Colonic mucosa (tissue), 4 donors: ENCODE measurements around the gene CTF1. TPM values are rescaled to one million over a fixed set of nuclear protein-coding genes. Genes with fewer than 3 reads are reported as not detected.
"Not testable (repeated sequence)": the region's sequence is repeated elsewhere in the genome, so short reads cannot be mapped to it uniquely, and the experiment has no call there.

Source experiments
- DNase-seq: peaks from one replicate; pipeline ENCODE4 v3.0.0-alpha.2; 2020
- H3K27ac ChIP-seq: fragments of 200-600 bp; one replicate; pipeline ENCODE4 v1.8.0; 2021
- H3K27me3 ChIP-seq: fragments of 200-600 bp; one replicate; pipeline ENCODE4 v1.8.0; 2021
- H3K36me3 ChIP-seq: fragments of 200-600 bp; one replicate; pipeline ENCODE4 v1.8.0; 2021
- H3K4me1 ChIP-seq: fragments of 200-600 bp; one replicate; pipeline ENCODE4 v1.8.0; 2021; ENCODE audit warnings: mild to moderate bottlenecking
- H3K4me3 ChIP-seq: fragments of 200-600 bp; one replicate; pipeline ENCODE4 v1.8.0; 2021
- H3K9ac ChIP-seq, 2 donors: one replicate each; pipeline ENCODE4 v1.7.0; 2013; ENCODE audit warnings: control low read depth in 2 of 2, low read depth in 2 of 2, low read length in 2 of 2
- H3K9me3 ChIP-seq: fragments of 200-600 bp; one replicate; pipeline ENCODE4 v1.8.0; 2021
- intact Hi-C: fragments of 100-400 bp; cut with DNase I; formaldehyde crosslinking; loops from one replicate; pipeline ENCODE4 v1.14.1; 2022
- total RNA-seq, 2 donors: library from RNA; stranded (reverse); fragmentation: NEBNext Ultra II Directional in 1 of 2; extraction: Animal tissue kit (Norgen Biotek cat#: 25700) in 1 of 2; gene quantifications; one replicate each; pipeline ENCODE4 v1.2.1, GENCODE V29; 2021
- TF ChIP-seq, protein P1 (sequence below): fragments of 200-600 bp; IDR thresholded peaks from one replicate; pipeline ENCODE4 v1.8.0; 2022; ENCODE audit warnings: antibody characterized with exemption, mild to moderate bottlenecking
- donor health status: healthy.
- donor health status: DM: no; HTN: no; CAD: no.
- donor health status: DM: no; HTN: no; CAD: no.

The CTF1 gene
- total RNA-seq, 2 donors from 2014 or later, result 0.72 to 1.6 TPM

DNA sequence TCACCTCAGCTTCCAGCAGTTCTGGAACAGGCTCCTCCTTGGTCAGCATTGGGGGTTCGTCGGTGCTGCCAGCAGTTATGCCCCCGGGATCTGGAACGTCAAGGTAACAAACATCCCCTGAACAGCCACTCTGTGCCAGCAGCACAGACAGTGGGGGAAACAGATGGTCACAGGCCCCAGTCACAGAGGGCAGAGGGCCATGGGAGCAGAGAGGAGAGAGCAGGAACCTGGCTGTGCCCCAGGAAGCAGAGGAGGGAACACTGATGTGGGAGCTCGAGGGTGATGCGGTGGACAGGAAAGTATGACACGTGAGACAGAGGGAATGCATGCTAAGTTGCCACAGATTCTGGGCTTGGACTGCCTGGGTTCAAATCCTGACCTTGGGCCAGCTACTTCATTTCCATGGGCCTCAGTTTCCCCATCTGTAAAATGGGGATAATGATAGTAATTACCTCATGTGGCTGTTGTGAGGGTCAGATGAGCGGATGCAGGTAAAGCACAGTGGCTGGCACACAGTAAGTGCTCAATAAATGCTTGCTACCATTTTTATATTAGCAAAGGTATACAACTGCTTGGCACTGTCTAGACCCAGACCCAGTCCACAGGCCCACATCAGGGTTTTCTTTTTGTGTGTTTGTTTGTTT lies 7.4 kb upstream of the CTF1 start:
- Histone ChIP-seq H3K27ac (no peak overlapping the region), H3K9ac (no peak overlapping the region), H3K4me1 (no peaks in the 10 kb centered on the region), H3K36me3 (peaks cover 8% of the 10 kb centered on the region), H3K27me3 (no peaks in the 10 kb centered on the region), H3K4me3 (no peak overlapping the region), H3K9me3 (no peaks in the 10 kb centered on the region)
- no peak for DNase-seq
- TF ChIP-seq, protein P1, sequence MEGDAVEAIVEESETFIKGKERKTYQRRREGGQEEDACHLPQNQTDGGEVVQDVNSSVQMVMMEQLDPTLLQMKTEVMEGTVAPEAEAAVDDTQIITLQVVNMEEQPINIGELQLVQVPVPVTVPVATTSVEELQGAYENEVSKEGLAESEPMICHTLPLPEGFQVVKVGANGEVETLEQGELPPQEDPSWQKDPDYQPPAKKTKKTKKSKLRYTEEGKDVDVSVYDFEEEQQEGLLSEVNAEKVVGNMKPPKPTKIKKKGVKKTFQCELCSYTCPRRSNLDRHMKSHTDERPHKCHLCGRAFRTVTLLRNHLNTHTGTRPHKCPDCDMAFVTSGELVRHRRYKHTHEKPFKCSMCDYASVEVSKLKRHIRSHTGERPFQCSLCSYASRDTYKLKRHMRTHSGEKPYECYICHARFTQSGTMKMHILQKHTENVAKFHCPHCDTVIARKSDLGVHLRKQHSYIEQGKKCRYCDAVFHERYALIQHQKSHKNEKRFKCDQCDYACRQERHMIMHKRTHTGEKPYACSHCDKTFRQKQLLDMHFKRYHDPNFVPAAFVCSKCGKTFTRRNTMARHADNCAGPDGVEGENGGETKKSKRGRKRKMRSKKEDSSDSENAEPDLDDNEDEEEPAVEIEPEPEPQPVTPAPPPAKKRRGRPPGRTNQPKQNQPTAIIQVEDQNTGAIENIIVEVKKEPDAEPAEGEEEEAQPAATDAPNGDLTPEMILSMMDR, result no peak
- intact Hi-C loops, result no loop called here

DNA sequence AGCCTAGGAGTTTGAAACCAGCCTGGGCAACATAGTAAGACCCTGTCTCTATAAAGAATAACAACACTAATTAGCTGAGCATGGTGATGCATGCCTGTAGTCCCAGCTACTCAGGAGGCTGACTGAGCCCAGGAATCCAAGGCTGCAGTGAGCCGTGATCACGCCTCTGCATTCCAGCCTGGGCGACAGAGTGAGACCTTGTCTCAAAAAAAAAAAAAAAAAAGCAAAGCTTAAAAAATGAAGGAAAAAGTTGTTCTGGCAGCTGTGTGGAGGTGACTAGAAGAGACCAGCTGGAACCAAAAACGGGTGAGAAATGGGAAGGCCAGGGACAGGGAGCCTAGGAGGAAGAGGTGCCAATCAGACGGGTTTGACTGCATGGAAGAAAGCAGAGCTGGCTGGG lies 6.7 kb upstream of the CTF1 start:
- no peaks in the 10 kb centered on the region for H3K27me3 ChIP-seq
- intact Hi-C loops, result no loop called here
- no peak overlapping the region for H3K4me3 ChIP-seq
- peaks cover 3% of the 10 kb centered on the region for H3K4me1 ChIP-seq
- no peaks in the 10 kb centered on the region for H3K9me3 ChIP-seq
- no peak for DNase-seq
- no peak overlapping the region for H3K27ac ChIP-seq
- TF ChIP-seq, protein P1, result no peak
- H3K9ac ChIP-seq, result no peak overlapping the region
- H3K36me3 ChIP-seq, result peaks cover 8% of the 10 kb centered on the region

- H3K27me3 ChIP-seq, intact Hi-C loops, H3K9me3 ChIP-seq, H3K36me3 ChIP-seq, H3K9ac ChIP-seq, DNase-seq, H3K27ac ChIP-seq, H3K4me3 ChIP-seq, H3K4me1 ChIP-seq: not testable (repeated sequence)
Measured at GRCh38 chr16:30891043-30891823, 5.2 kb upstream of the CTF1 start.

GRCh38 chr16:30892670-30893416 lies 3.6 kb upstream of the CTF1 start:
- DNase-seq, result no peak

DNA sequence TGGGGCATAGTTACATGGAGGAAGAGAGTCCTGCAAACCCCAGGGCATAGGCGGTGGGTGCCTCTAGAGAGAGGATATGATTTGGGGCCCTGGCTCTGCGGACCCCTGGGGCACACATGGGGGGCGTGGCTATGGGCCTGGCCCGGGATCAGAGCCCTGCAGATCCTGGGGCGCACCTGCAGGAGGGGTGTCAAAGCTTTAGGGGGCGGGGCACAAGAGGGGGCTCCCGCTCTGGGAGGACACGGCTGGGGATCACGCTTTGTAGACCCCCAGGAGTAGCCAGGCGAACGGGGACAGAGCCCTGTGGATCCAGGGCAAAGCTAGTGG lies 3.0 kb upstream of the CTF1 start:
- peak overlapping the region; percentile 85 for H3K4me3 ChIP-seq
- TF ChIP-seq, protein P1, result no peak
- H3K27ac ChIP-seq, result peak overlapping the region; percentile 85
- peak; percentile 36 for DNase-seq
- H3K9ac ChIP-seq, result peak overlapping the region; percentile 93 to 99
- no peaks in the 10 kb centered on the region for H3K9me3 ChIP-seq
- intact Hi-C loops, result no loop called here
- peaks cover 9% of the 10 kb centered on the region for H3K4me1 ChIP-seq
- no peaks in the 10 kb centered on the region for H3K36me3 ChIP-seq
- no peaks in the 10 kb centered on the region for H3K27me3 ChIP-seq

More at GRCh38 chr16:30892670-30893416, 3.6 kb upstream of the CTF1 start:
- Histone ChIP-seq H3K36me3 (no peaks in the 10 kb centered on the region), H3K9ac (peak overlapping the region; percentile 93 to 99), H3K4me1 (peaks cover 9% of the 10 kb centered on the region), H3K9me3 (no peaks in the 10 kb centered on the region), H3K27me3 (no peaks in the 10 kb centered on the region), H3K27ac (no peak overlapping the region), H3K4me3 (peak overlapping the region; percentile 85)
- TF ChIP-seq, protein P1, result no peak
- intact Hi-C loops, result no loop called here
